ENCODE data around the gene HDDC2.
"Not testable (repeated sequence)": the region's sequence is repeated elsewhere in the genome, so short reads cannot be mapped to it uniquely, and the experiment has no call there.

Gene HDDC2

GRCh38 chr6:125285353-125285752 is 16.4 kb downstream of the HDDC2 start:
- Histone ChIP-seq H3K27ac (ENCODE audit: insufficient read depth in 1 of 2, low read depth in 1 of 2, low read length in 2 of 2, poor library complexity in 1 of 2, severe bottlenecking in 2 of 2) (no peak overlapping the region), H3K4me1 (ENCODE audit: control extremely low read depth in 1 of 4, control insufficient read depth in 4 of 4, insufficient read depth in 4 of 4, low read length in 3 of 4) (no peaks in the 10 kb centered on the region), H3K27me3 (replicated peaks in 2 of 5; ENCODE audit: control insufficient read depth in 4 of 5, insufficient read depth in 5 of 5, low read length in 4 of 5) (no peaks in the 10 kb centered on the region), H3K9me3 (ENCODE audit: control extremely low read depth in 1 of 5, control insufficient read depth in 4 of 5, insufficient read depth in 2 of 5, low read depth in 1 of 5, low read length in 4 of 5) (peaks cover 1 to 33% (median 10%) of the 10 kb centered on the region in 5 experiments), H3K36me3 (ENCODE audit: control insufficient read depth in 4 of 4, insufficient read depth in 4 of 4, low read length in 3 of 4) (peaks cover 13 to 44% (median 24%) of the 10 kb centered on the region in 4 experiments), H3K4me3 (ENCODE audit: control insufficient read depth in 1 of 7, extremely low read depth in 1 of 7, insufficient read depth in 4 of 7, low read depth in 2 of 7, low read length in 6 of 7) (no peak overlapping the region)
- WGBS (ENCODE audit: insufficient coverage), result no CpG with 5 or more reads among the region's 1 CpG
- CTCF ChIA-PET, result no interaction called here
- POLR2A ChIA-PET, result no interaction called here
- peak in 2 of 3 donors; percentile 15 to 45 for DNase-seq

DNA sequence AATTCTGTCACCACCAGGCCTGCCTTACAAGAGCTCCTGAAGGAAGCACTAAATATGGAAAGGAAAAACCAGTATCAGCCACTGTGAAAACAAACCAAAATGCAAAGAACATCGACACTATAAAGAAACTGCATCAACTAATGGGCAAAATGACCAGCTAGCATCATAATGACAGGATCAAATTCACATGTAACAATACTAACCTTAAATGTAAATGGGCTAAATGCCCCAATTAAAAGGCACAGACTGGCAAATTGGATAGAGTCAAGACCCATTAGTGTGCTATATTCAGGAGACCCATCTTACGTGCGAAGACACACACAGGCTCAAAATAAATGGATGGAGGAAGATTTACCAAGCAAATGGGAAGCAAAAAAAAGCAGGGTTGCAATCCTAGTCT is 19.3 kb downstream of the HDDC2 start:
- H3K36me3 ChIP-seq (ENCODE audit: control insufficient read depth in 4 of 4, insufficient read depth in 4 of 4, low read length in 3 of 4), result peaks cover 9 to 37% (median 21%) of the 10 kb centered on the region in 4 experiments
- H3K27ac ChIP-seq (ENCODE audit: insufficient read depth in 1 of 2, low read depth in 1 of 2, low read length in 2 of 2, poor library complexity in 1 of 2, severe bottlenecking in 2 of 2); CTCF ChIA-PET; DNase-seq; H3K27me3 ChIP-seq (replicated peaks in 2 of 5; ENCODE audit: control insufficient read depth in 4 of 5, insufficient read depth in 5 of 5, low read length in 4 of 5); H3K4me3 ChIP-seq (ENCODE audit: control insufficient read depth in 1 of 7, extremely low read depth in 1 of 7, insufficient read depth in 4 of 7, low read depth in 2 of 7, low read length in 6 of 7); H3K4me1 ChIP-seq (ENCODE audit: control extremely low read depth in 1 of 4, control insufficient read depth in 4 of 4, insufficient read depth in 4 of 4, low read length in 3 of 4); POLR2A ChIA-PET: not testable (repeated sequence)
- WGBS (ENCODE audit: insufficient coverage), result 100% methylated on average over 1 of the region's 3 CpGs
- H3K9me3 ChIP-seq (ENCODE audit: control extremely low read depth in 1 of 5, control insufficient read depth in 4 of 5, insufficient read depth in 2 of 5, low read depth in 1 of 5, low read length in 4 of 5), result peaks cover 1 to 31% (median 11%) of the 10 kb centered on the region in 5 experiments

GRCh38 chr6:125280370-125281035 is 21.3 kb downstream of the HDDC2 start:
- DNase-seq; H3K4me3 ChIP-seq (ENCODE audit: control insufficient read depth in 1 of 7, extremely low read depth in 1 of 7, insufficient read depth in 4 of 7, low read depth in 2 of 7, low read length in 6 of 7); H3K4me1 ChIP-seq (ENCODE audit: control extremely low read depth in 1 of 4, control insufficient read depth in 4 of 4, insufficient read depth in 4 of 4, low read length in 3 of 4); H3K27ac ChIP-seq (ENCODE audit: insufficient read depth in 1 of 2, low read depth in 1 of 2, low read length in 2 of 2, poor library complexity in 1 of 2, severe bottlenecking in 2 of 2); H3K27me3 ChIP-seq (replicated peaks in 2 of 5; ENCODE audit: control insufficient read depth in 4 of 5, insufficient read depth in 5 of 5, low read length in 4 of 5): not testable (repeated sequence)
- peaks cover 1 to 19% (median 8%) of the 10 kb centered on the region in 5 experiments for H3K9me3 ChIP-seq (ENCODE audit: control extremely low read depth in 1 of 5, control insufficient read depth in 4 of 5, insufficient read depth in 2 of 5, low read depth in 1 of 5, low read length in 4 of 5)
- ChIA-PET CTCF (interaction anchor here (1.2 kb wide), 1 partner anchor 15 kb away, joined by 3 read pairs; no protein-coding TSS in a partner anchor), POLR2A (interaction anchor here (0.6 kb wide), 1 partner anchor 862 kb away, joined by 3 read pairs; no protein-coding TSS in a partner anchor)
- 97% methylated on average over 10 of the region's 11 CpGs for WGBS (ENCODE audit: insufficient coverage)
- H3K36me3 ChIP-seq (ENCODE audit: control insufficient read depth in 4 of 4, insufficient read depth in 4 of 4, low read length in 3 of 4), result peaks cover 10 to 33% (median 15%) of the 10 kb centered on the region in 4 experiments

- Histone ChIP-seq H3K9me3 (ENCODE audit: control extremely low read depth in 1 of 5, control insufficient read depth in 4 of 5, insufficient read depth in 2 of 5, low read depth in 1 of 5, low read length in 4 of 5) (peaks cover 1 to 16% (median 8%) of the 10 kb centered on the region in 5 experiments), H3K4me1 (ENCODE audit: control extremely low read depth in 1 of 4, control insufficient read depth in 4 of 4, insufficient read depth in 4 of 4, low read length in 3 of 4) (peaks cover 0 to 6% (median 0%) of the 10 kb centered on the region in 4 experiments), H3K27me3 (replicated peaks in 2 of 5; ENCODE audit: control insufficient read depth in 4 of 5, insufficient read depth in 5 of 5, low read length in 4 of 5) (no peaks in the 10 kb centered on the region), H3K27ac (ENCODE audit: insufficient read depth in 1 of 2, low read depth in 1 of 2, low read length in 2 of 2, poor library complexity in 1 of 2, severe bottlenecking in 2 of 2) (no peak overlapping the region), H3K36me3 (ENCODE audit: control insufficient read depth in 4 of 4, insufficient read depth in 4 of 4, low read length in 3 of 4) (peaks cover 10 to 35% (median 17%) of the 10 kb centered on the region in 4 experiments), H3K4me3 (ENCODE audit: control insufficient read depth in 1 of 7, extremely low read depth in 1 of 7, insufficient read depth in 4 of 7, low read depth in 2 of 7, low read length in 6 of 7) (no peak overlapping the region)
- no peak for DNase-seq
- ChIA-PET CTCF (no interaction called here), POLR2A (no interaction called here)
- WGBS (ENCODE audit: insufficient coverage), result 98% methylated on average over 6 of the region's 7 CpGs
These were observed 21.8 kb downstream of the HDDC2 start for GRCh38 chr6:125279961-125280360.

DNA sequence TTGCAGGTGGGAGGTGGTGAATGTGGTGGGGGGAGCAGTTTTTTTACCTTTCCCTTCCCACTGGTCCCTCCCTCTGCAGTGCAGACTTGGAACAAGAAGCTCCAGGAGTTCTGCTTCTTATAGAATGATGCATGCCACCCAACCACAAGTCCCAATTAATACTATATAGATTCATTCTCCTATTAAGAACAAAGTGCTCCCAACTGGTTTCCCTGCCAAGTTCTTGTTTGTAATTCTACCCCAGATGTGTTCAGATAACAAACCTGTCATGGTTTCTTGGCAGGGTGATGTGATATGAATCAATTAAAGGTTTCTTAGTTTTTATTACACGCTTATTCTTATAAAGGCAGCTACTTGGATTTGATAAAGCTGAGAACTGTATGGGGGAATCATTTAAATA is 23.9 kb downstream of the HDDC2 start:
- CTCF ChIA-PET, result interaction anchor here (0.6 kb wide), 1 partner anchor 968 kb away, joined by 3 read pairs; no protein-coding TSS in a partner anchor

DNA sequence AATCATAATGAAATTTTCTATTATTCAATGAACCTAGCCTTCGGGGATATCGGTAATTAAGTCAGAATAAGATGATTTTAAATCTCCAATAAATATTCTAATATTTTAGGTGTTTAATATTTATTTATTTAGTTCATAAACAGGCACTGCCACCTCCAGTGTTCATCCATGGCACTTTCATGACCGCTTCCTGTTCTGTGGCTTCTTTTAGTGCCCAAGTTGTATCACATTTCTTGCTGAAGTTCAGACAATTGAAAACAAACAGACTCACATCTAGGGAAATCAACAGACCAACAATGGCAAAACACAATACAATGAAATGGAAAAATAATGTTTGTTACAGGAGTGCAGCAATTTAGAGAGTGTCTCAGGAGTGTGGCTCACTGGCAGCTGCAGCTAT is 26.0 kb downstream of the HDDC2 start:
- H3K4me3 ChIP-seq (ENCODE audit: control insufficient read depth in 1 of 7, extremely low read depth in 1 of 7, insufficient read depth in 4 of 7, low read depth in 2 of 7, low read length in 6 of 7), result no peak overlapping the region
- peaks cover 0 to 6% (median 0%) of the 10 kb centered on the region in 4 experiments for H3K4me1 ChIP-seq (ENCODE audit: control extremely low read depth in 1 of 4, control insufficient read depth in 4 of 4, insufficient read depth in 4 of 4, low read length in 3 of 4)
- WGBS (ENCODE audit: insufficient coverage), result no CpG with 5 or more reads among the region's 3 CpGs
- peaks cover 17 to 55% (median 33%) of the 10 kb centered on the region in 4 experiments for H3K36me3 ChIP-seq (ENCODE audit: control insufficient read depth in 4 of 4, insufficient read depth in 4 of 4, low read length in 3 of 4)
- DNase-seq, result peak in 2 of 3 donors; percentile 13 to 16
- H3K9me3 ChIP-seq (ENCODE audit: control extremely low read depth in 1 of 5, control insufficient read depth in 4 of 5, insufficient read depth in 2 of 5, low read depth in 1 of 5, low read length in 4 of 5), result peaks cover 0 to 9% (median 5%) of the 10 kb centered on the region in 5 experiments
- no peaks in the 10 kb centered on the region for H3K27me3 ChIP-seq (replicated peaks in 2 of 5; ENCODE audit: control insufficient read depth in 4 of 5, insufficient read depth in 5 of 5, low read length in 4 of 5)
- ChIA-PET CTCF (no interaction called here), POLR2A (no interaction called here)
- no peak overlapping the region for H3K27ac ChIP-seq (ENCODE audit: insufficient read depth in 1 of 2, low read depth in 1 of 2, low read length in 2 of 2, poor library complexity in 1 of 2, severe bottlenecking in 2 of 2)

More for the DNA sequence above, 23.9 kb downstream of the HDDC2 start:
- peaks cover 18 to 45% (median 28%) of the 10 kb centered on the region in 4 experiments for H3K36me3 ChIP-seq (ENCODE audit: control insufficient read depth in 4 of 4, insufficient read depth in 4 of 4, low read length in 3 of 4)
- no peak overlapping the region for H3K27ac ChIP-seq (ENCODE audit: insufficient read depth in 1 of 2, low read depth in 1 of 2, low read length in 2 of 2, poor library complexity in 1 of 2, severe bottlenecking in 2 of 2)
- H3K27me3 ChIP-seq (replicated peaks in 2 of 5; ENCODE audit: control insufficient read depth in 4 of 5, insufficient read depth in 5 of 5, low read length in 4 of 5), result no peaks in the 10 kb centered on the region
- no peak overlapping the region for H3K4me3 ChIP-seq (ENCODE audit: control insufficient read depth in 1 of 7, extremely low read depth in 1 of 7, insufficient read depth in 4 of 7, low read depth in 2 of 7, low read length in 6 of 7)
- DNase-seq, result no peak
- no CpG with 5 or more reads among the region's 1 CpG for WGBS (ENCODE audit: insufficient coverage)
- H3K9me3 ChIP-seq (ENCODE audit: control extremely low read depth in 1 of 5, control insufficient read depth in 4 of 5, insufficient read depth in 2 of 5, low read depth in 1 of 5, low read length in 4 of 5), result peaks cover under 1 to 13% (median 8%) of the 10 kb centered on the region in 5 experiments
- POLR2A ChIA-PET, result no interaction called here
- peaks cover 0 to 6% (median 0%) of the 10 kb centered on the region in 4 experiments for H3K4me1 ChIP-seq (ENCODE audit: control extremely low read depth in 1 of 4, control insufficient read depth in 4 of 4, insufficient read depth in 4 of 4, low read length in 3 of 4)

- ChIA-PET POLR2A (no interaction called here), CTCF (no interaction called here)
- Histone ChIP-seq H3K9me3 (ENCODE audit: control extremely low read depth in 1 of 5, control insufficient read depth in 4 of 5, insufficient read depth in 2 of 5, low read depth in 1 of 5, low read length in 4 of 5) (peaks cover 0 to 2% (median 0%) of the 10 kb centered on the region in 5 experiments), H3K27me3 (replicated peaks in 2 of 5; ENCODE audit: control insufficient read depth in 4 of 5, insufficient read depth in 5 of 5, low read length in 4 of 5) (no peaks in the 10 kb centered on the region), H3K4me3 (ENCODE audit: control insufficient read depth in 1 of 7, extremely low read depth in 1 of 7, insufficient read depth in 4 of 7, low read depth in 2 of 7, low read length in 6 of 7) (no peak overlapping the region), H3K36me3 (ENCODE audit: control insufficient read depth in 4 of 4, insufficient read depth in 4 of 4, low read length in 3 of 4) (peaks cover 12 to 47% (median 29%) of the 10 kb centered on the region in 4 experiments), H3K4me1 (ENCODE audit: control extremely low read depth in 1 of 4, control insufficient read depth in 4 of 4, insufficient read depth in 4 of 4, low read length in 3 of 4) (peaks cover 0 to 6% (median 0%) of the 10 kb centered on the region in 4 experiments), H3K27ac (ENCODE audit: insufficient read depth in 1 of 2, low read depth in 1 of 2, low read length in 2 of 2, poor library complexity in 1 of 2, severe bottlenecking in 2 of 2) (no peak overlapping the region)
- 96% methylated on average over 3 of the region's 3 CpGs for WGBS (ENCODE audit: insufficient coverage)
- no peak for DNase-seq
These were observed 26.8 kb downstream of the HDDC2 start for GRCh38 chr6:125274935-125275334.
